Nephron (organoid): ENCODE measurements around the gene HOXD9.
A peak's percentile ranks its signal among the peaks of the same experiment; 100 is the strongest.

Experiments used
- H3K27ac Mint-ChIP-seq, 3 experiments: 2 replicates each; pipeline ENCODE4 v1.8.0; 2020; ENCODE audit warnings: mixed read lengths in 3 of 3, mild to moderate bottlenecking in 2 of 3, moderate library complexity in 1 of 3
- H3K27me3 Mint-ChIP-seq: 2 replicates; pipeline ENCODE4 v1.8.0; 2021; ENCODE audit warnings: low read depth, mild to moderate bottlenecking, moderate library complexity, mixed read lengths
- H3K36me3 Mint-ChIP-seq: 2 replicates; pipeline ENCODE4 v1.8.0; 2020; ENCODE audit warnings: low read depth, mixed read lengths
- H3K4me1 Mint-ChIP-seq: 2 replicates; pipeline ENCODE4 v1.8.0; 2020; ENCODE audit warnings: mixed read lengths
- H3K4me3 Mint-ChIP-seq, 3 experiments: 2 replicates each; pipeline ENCODE4 v1.8.0; 2020; ENCODE audit warnings: mild to moderate bottlenecking in 3 of 3, mixed read lengths in 3 of 3, moderate library complexity in 2 of 3
- H3K9me3 Mint-ChIP-seq: 2 replicates; pipeline ENCODE4 v1.8.0; 2020; ENCODE audit warnings: mixed read lengths
- TF ChIP-seq, protein P1 (sequence below), 3 experiments: fragments of 200-600 bp; sonication (generic); IDR thresholded peaks; one replicate each; pipeline ENCODE4 v1.5.0; 2021; ENCODE audit warnings: antibody characterized with exemption in 3 of 3; ENCODE audit not compliant: unreplicated experiment in 3 of 3

The HOXD9 gene

DNA sequence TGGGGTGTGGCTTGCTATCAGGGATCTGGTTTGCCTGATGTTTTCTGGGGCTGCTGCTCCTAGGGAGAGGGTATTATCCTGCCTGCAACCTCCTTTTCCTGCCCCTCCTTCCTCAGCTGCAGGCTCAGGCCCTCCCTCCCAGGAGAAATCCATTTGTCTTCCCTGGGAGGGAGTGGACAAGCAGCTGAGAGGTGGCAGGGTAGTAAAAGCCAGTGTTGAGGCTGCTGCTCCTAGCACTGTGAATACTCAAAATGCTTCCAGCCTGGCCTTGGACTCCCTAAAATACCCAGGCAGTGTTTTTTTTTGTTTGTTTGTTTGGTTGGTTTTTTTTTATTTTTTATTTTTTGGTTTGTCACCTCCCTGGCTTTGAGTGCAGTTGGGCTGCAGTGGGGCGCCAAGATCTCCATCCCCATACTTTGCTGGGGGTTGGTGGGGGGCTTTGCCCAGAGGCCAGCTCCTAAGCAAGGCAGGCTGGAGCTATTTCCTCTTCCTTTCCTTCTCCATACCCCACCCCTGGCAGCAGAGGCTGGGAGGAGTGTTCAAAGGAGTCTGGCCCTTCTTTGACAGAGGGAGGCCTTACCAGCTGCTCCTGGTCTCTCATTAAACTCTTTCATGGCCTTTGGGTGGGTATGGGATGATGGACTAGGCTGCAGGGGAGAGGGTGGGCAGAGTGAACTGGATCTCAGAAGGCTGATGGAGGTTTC is 48.2 kb downstream of the HOXD9 start:
- Mint-ChIP-seq H3K27ac (peak overlapping the region; percentile 95 to 100 (median 97)), H3K4me3 (peak overlapping the region; percentile 80 to 95 (median 93)), H3K27me3 (peaks cover 8% of the 10 kb centered on the region), H3K36me3 (peaks cover 36% of the 10 kb centered on the region), H3K9me3 (no peaks in the 10 kb centered on the region), H3K4me1 (peaks cover 77% of the 10 kb centered on the region)
- TF ChIP-seq, protein P1, sequence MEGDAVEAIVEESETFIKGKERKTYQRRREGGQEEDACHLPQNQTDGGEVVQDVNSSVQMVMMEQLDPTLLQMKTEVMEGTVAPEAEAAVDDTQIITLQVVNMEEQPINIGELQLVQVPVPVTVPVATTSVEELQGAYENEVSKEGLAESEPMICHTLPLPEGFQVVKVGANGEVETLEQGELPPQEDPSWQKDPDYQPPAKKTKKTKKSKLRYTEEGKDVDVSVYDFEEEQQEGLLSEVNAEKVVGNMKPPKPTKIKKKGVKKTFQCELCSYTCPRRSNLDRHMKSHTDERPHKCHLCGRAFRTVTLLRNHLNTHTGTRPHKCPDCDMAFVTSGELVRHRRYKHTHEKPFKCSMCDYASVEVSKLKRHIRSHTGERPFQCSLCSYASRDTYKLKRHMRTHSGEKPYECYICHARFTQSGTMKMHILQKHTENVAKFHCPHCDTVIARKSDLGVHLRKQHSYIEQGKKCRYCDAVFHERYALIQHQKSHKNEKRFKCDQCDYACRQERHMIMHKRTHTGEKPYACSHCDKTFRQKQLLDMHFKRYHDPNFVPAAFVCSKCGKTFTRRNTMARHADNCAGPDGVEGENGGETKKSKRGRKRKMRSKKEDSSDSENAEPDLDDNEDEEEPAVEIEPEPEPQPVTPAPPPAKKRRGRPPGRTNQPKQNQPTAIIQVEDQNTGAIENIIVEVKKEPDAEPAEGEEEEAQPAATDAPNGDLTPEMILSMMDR (IDR thresholded peaks at IDR 0.05; ENCODE audit: unreplicated experiment in 3 of 3) = no peak

DNA sequence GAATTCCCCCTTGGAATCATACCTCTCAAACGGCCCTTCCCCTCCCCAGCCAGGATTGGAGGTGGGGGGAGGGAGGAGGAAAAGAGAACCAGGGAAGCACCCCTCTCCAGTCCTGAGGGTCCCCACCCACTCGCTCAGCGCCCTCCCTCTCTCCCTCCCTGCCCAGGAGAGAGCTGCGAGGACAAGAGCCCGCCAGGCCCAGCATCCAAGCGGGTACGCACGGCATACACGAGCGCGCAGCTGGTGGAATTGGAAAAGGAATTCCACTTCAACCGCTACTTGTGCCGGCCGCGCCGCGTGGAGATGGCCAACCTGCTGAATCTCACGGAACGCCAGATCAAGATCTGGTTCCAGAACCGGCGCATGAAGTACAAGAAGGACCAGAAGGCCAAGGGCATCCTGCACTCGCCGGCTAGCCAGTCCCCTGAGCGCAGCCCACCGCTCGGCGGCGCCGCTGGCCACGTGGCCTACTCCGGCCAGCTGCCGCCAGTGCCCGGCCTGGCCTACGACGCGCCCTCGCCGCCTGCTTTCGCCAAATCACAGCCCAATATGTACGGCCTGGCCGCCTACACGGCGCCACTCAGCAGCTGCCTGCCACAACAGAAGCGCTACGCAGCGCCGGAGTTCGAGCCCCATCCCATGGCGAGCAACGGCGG is 49.0 kb downstream of the HOXD9 start:
- H3K27ac Mint-ChIP-seq = peak overlapping the region; percentile 97 to 100 (median 99)
- H3K4me3 Mint-ChIP-seq = peak overlapping the region; percentile 80 to 95 (median 93)
- peaks cover 31% of the 10 kb centered on the region for H3K36me3 Mint-ChIP-seq
- peaks cover 77% of the 10 kb centered on the region for H3K4me1 Mint-ChIP-seq
- H3K9me3 Mint-ChIP-seq = no peaks in the 10 kb centered on the region
- TF ChIP-seq, protein P1 (IDR thresholded peaks at IDR 0.05; ENCODE audit: unreplicated experiment in 3 of 3) = no peak
- H3K27me3 Mint-ChIP-seq = peaks cover 8% of the 10 kb centered on the region

DNA sequence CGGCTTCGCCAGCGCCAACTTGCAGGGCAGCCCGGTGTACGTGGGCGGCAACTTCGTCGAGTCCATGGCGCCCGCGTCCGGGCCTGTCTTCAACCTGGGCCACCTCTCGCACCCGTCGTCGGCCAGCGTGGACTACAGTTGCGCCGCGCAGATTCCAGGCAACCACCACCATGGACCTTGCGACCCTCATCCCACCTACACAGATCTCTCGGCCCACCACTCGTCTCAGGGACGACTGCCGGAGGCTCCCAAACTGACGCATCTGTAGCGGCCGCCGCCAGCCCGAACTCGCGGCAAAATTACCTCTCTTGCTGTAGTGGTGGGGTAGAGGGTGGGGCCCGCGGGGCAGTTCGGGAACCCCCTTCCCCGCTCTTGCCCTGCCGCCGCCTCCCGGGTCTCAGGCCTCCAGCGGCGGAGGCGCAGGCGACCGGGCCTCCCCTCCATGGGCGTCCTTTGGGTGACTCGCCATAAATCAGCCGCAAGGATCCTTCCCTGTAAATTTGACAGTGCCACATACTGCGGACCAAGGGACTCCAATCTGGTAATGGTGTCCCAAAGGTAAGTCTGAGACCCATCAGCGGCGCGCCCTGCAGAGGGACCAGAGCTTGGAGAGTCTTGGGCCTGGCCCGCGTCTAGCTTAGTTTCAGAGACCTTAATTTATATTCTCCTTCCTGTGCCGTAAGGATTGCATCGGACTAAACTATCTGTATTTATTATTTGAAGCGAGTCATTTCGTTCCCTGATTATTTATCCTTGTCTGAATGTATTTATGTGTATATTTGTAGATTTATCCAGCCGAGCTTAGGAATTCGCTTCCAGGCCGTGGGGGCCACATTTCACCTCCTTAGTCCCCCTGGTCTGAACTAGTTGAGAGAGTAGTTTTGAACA is 49.7 kb downstream of the HOXD9 start:
- H3K9me3 Mint-ChIP-seq = no peaks in the 10 kb centered on the region
- H3K27me3 Mint-ChIP-seq = peaks cover 4% of the 10 kb centered on the region
- peaks cover 77% of the 10 kb centered on the region for H3K4me1 Mint-ChIP-seq
- TF ChIP-seq, protein P1 (IDR thresholded peaks at IDR 0.05; ENCODE audit: unreplicated experiment in 3 of 3) = no peak
- H3K36me3 Mint-ChIP-seq = peaks cover 27% of the 10 kb centered on the region
- H3K4me3 Mint-ChIP-seq = peak overlapping the region; percentile 80 to 95 (median 93)
- peak overlapping the region; percentile 97 to 100 (median 99) for H3K27ac Mint-ChIP-seq

GRCh38 chr2:176172895-176173566 is 50.5 kb downstream of the HOXD9 start:
- TF ChIP-seq, protein P1 (IDR thresholded peaks at IDR 0.05; ENCODE audit: unreplicated experiment in 3 of 3) = no peak
- Mint-ChIP-seq H3K4me3 (peak overlapping the region; percentile 80 to 95 (median 93)), H3K36me3 (peaks cover 19% of the 10 kb centered on the region), H3K27me3 (peaks cover 11% of the 10 kb centered on the region), H3K27ac (peak overlapping the region; percentile 97 to 100 (median 99)), H3K4me1 (peaks cover 77% of the 10 kb centered on the region), H3K9me3 (no peaks in the 10 kb centered on the region)

DNA sequence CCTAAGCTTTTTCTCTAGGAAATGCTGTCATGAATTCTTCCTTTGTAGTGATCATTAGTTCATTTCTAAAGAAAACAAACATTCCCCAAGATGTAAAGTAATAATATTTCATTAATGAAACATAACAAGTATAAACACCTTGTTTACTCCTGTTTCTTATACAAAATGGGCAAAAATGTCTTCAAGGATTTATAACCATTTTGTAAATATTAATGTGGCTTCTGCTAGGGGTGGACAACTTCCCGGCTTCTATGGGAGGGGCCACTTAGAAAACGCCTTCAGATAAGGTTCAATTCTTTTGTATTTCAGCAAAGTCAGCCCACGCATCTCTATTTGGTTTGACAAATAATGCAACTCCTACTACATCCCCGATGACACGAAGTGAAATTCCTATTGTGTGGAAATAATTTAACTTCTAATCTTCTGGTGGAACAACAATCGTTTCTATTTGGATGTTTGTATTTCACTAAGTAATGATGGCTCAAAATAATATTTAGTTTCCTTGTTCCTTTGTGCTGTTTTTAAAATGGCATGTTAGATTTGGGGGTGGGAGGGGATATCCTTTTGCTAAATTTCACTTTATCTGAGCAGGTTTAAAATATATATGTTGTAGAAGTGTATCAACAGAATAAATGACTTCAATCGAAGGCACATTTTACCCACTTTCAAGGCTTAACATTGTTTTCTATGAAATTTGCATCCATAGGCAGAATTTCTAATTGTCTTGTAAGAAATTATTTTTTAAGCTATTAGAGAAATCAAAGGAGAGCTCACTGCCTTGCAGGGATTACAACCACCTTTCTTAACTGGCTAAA is 51.3 kb downstream of the HOXD9 start:
- TF ChIP-seq, protein P1 (IDR thresholded peaks at IDR 0.05; ENCODE audit: unreplicated experiment in 3 of 3) = no peak
- peaks cover 82% of the 10 kb centered on the region for H3K4me1 Mint-ChIP-seq
- no peaks in the 10 kb centered on the region for H3K9me3 Mint-ChIP-seq
- H3K27ac Mint-ChIP-seq = peak overlapping the region; percentile 97 to 100 (median 99)
- H3K27me3 Mint-ChIP-seq = peaks cover 13% of the 10 kb centered on the region
- peak overlapping the region; percentile 80 to 95 (median 93) for H3K4me3 Mint-ChIP-seq
- H3K36me3 Mint-ChIP-seq = peaks cover 19% of the 10 kb centered on the region
